Measurements from ENCODE around the gene XPR1.
"Not testable (repeated sequence)": the region's sequence is repeated elsewhere in the genome, so short reads cannot be mapped to it uniquely, and the experiment has no call there.

Gene XPR1

GRCh38 chr1:180785291-180785690, 153.5 kb downstream of the XPR1 start:
- no peak for DNase-seq (ENCODE audit: low read depth)

- no peak for DNase-seq (ENCODE audit: low read depth)
Measured at GRCh38 chr1:180785887-180786286, 154.1 kb downstream of the XPR1 start.

- DNase-seq (ENCODE audit: low read depth), result no peak
Measured at GRCh38 chr1:180786624-180787023, 154.8 kb downstream of the XPR1 start.

- no peak for DNase-seq (ENCODE audit: low read depth)
Measured at GRCh38 chr1:180787628-180788307, 155.9 kb downstream of the XPR1 start.

GRCh38 chr1:180789460-180789859, 157.6 kb downstream of the XPR1 start:
- DNase-seq (ENCODE audit: low read depth), result no peak

- not testable (repeated sequence) for DNase-seq (ENCODE audit: low read depth)
Measured at GRCh38 chr1:180791152-180791551, 159.3 kb downstream of the XPR1 start.

- no peak for DNase-seq (ENCODE audit: low read depth)
Measured at GRCh38 chr1:180791806-180792205, 160.0 kb downstream of the XPR1 start.

- no peak for DNase-seq (ENCODE audit: low read depth)
Measured at GRCh38 chr1:180793451-180793850, 161.6 kb downstream of the XPR1 start.

GRCh38 chr1:180796897-180797640, 165.2 kb downstream of the XPR1 start:
- DNase-seq (ENCODE audit: low read depth), result no peak

- no peak for DNase-seq (ENCODE audit: low read depth)
Measured at GRCh38 chr1:180800945-180801344, 169.1 kb downstream of the XPR1 start.

- no peak for DNase-seq (ENCODE audit: low read depth)
Measured at GRCh38 chr1:180802813-180803212, 171.0 kb downstream of the XPR1 start.

GRCh38 chr1:180805316-180805715, 173.5 kb downstream of the XPR1 start:
- DNase-seq (ENCODE audit: low read depth), result no peak

- DNase-seq (ENCODE audit: low read depth), result no peak
Measured at GRCh38 chr1:180811298-180811697, 179.5 kb downstream of the XPR1 start.

GRCh38 chr1:180811886-180812285, 180.1 kb downstream of the XPR1 start:
- DNase-seq (ENCODE audit: low read depth), result no peak

GRCh38 chr1:180814258-180814657, 182.4 kb downstream of the XPR1 start:
- DNase-seq (ENCODE audit: low read depth), result no peak

- DNase-seq (ENCODE audit: low read depth), result no peak
Measured at GRCh38 chr1:180815188-180815587, 183.4 kb downstream of the XPR1 start.

GRCh38 chr1:180816132-180816531, 184.3 kb downstream of the XPR1 start:
- DNase-seq (ENCODE audit: low read depth), result no peak

GRCh38 chr1:180821970-180822369, 190.1 kb downstream of the XPR1 start:
- no peak for DNase-seq (ENCODE audit: low read depth)

GRCh38 chr1:180831507-180831906, 199.7 kb downstream of the XPR1 start:
- DNase-seq (ENCODE audit: low read depth), result not testable (repeated sequence)

GRCh38 chr1:180833180-180833579, 201.4 kb downstream of the XPR1 start:
- not testable (repeated sequence) for DNase-seq (ENCODE audit: low read depth)

GRCh38 chr1:180836449-180836848, 204.6 kb downstream of the XPR1 start:
- no peak for DNase-seq (ENCODE audit: low read depth)

- DNase-seq (ENCODE audit: low read depth), result no peak
Measured at GRCh38 chr1:180837020-180837419, 205.2 kb downstream of the XPR1 start.

- DNase-seq (ENCODE audit: low read depth), result no peak
Measured at GRCh38 chr1:180838535-180838934, 206.7 kb downstream of the XPR1 start.

GRCh38 chr1:180839547-180839946, 207.7 kb downstream of the XPR1 start:
- DNase-seq (ENCODE audit: low read depth), result no peak
